ENCODE results near the gene DNASE1L1. TPM values are rescaled to one million over a fixed set of nuclear protein-coding genes. Genes with fewer than 3 reads are reported as not detected.

Gene DNASE1L1
- polyA plus RNA-seq, 1 of the 3 experiments (the other 2 are of a cell fraction): 18.2 TPM

DNA sequence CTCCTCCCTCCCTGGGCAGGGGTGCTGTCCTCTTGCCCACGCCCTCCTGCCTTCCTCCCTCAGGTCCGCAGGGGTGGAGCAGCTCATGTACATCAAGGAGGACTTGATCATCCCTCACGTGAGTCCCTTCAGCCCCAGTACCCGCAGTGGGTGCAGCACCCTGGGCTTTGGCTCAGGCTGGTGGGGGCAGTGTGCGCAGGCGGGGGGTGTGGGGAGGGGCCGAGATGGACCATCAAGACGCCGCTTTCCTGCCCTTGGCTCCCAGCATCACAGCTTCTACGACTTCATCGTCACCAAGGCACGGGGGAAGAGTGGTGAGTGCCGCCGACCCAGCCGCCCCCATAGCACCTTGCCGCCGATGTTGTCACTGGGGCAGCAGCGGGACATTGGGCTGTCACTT, 40.6 kb upstream of the DNASE1L1 start:
- WGBS (ENCODE audit: low lambda C conversion rate): 77% methylated on average over 4 of the region's 18 CpGs
- Histone ChIP-seq H3K4me2 (no peak overlapping the region), H3K9me2 (no peaks in the 10 kb centered on the region), H3K79me2 (ENCODE audit: insufficient read depth) (peaks cover 16% of the 10 kb centered on the region), H3K27me3 (ENCODE audit: insufficient read depth) (peaks cover 23% of the 10 kb centered on the region), H3K4me1 (ENCODE audit: control insufficient read depth in 1 of 2, insufficient read depth in 2 of 2, low read depth in 1 of 2, low read length in 1 of 2) (peaks cover 0 to 11% of the 10 kb centered on the region in 2 experiments; a peak in 1 of 4 replicates), H3K36me3 (replicated peaks in 1 of 2; ENCODE audit: control insufficient read depth in 1 of 2, insufficient read depth in 2 of 2, low read length in 1 of 2) (peaks cover 0 to 2% of the 10 kb centered on the region in 2 experiments), H3K4me3 (ENCODE audit: low read depth in 2 of 2, low read length in 1 of 2) (no peak overlapping the region), H2AFZ (ENCODE audit: low read depth) (no peak overlapping the region), H3K27ac (ENCODE audit: low read depth in 2 of 2, low read length in 1 of 2) (no peak overlapping the region), H3K9ac (no peak overlapping the region), H3F3A (replicated peaks; ENCODE audit: insufficient read depth) (no peaks in the 10 kb centered on the region), H3K9me3 (no peaks in the 10 kb centered on the region), H4K20me1 (ENCODE audit: insufficient read depth) (0 out of 2 replicates have a peak, but pooled peaks cover 5% of the 10 kb centered on the region)
- TF ChIP-seq GABPA (IDR thresholded peaks at IDR 0.05; ENCODE audit: low read depth) (no peak), CTCF (IDR thresholded peaks at IDR 0.05) (no peak), ELF1 (IDR thresholded peaks at IDR 0.05) (no peak), RCOR1 (IDR thresholded peaks at IDR 0.05; ENCODE audit: low read length) (no peak), TAF1 (IDR thresholded peaks at IDR 0.05; ENCODE audit: borderline replicate concordance, low read depth, low read length) (no peak)
- ChIA-PET POLR2A (no interaction called here), CTCF (interaction anchor here (1.0 kb wide), 1 partner anchor 50 kb away, joined by 3 read pairs; no protein-coding TSS in a partner anchor)
- DNase-seq: no peak

DNA sequence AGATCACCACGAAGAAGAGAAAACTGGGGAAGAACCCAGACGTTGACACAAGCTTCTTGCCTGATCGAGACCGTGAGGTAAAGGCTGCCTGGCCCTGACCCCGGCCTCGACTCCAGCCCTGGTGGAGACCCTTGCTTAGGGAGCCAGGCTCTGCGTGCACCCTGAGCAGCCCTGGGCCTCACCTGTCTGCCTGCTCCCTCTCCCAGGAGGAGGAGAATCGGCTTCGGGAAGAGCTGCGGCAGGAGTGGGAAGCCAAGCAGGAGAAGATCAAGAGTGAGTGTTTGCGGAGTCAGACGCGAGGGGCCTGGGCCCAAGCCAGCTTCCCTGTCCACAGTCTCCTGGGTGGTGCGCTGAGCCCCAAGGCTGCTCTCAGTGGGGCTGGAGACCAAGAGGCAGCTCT, 39.4 kb upstream of the DNASE1L1 start:
- ChIA-PET CTCF (no interaction called here), POLR2A (no interaction called here)
- peaks cover 23% of the 10 kb centered on the region for H3K27me3 ChIP-seq (ENCODE audit: insufficient read depth)
- TF ChIP-seq GATA2 (CRISPR knock-in tag; IDR thresholded peaks at IDR 0.05): no peak
- no peak for TF ChIP-seq YY1 (IDR thresholded peaks at IDR 0.05; ENCODE audit: low read depth)
- no peak for TF ChIP-seq USF1 (IDR thresholded peaks at IDR 0.05; ENCODE audit: borderline replicate concordance, low read depth)
- no peak for TF ChIP-seq MEF2A (IDR thresholded peaks at IDR 0.05; ENCODE audit: borderline replicate concordance, low read depth)
- TF ChIP-seq TAF1 (IDR thresholded peaks at IDR 0.05; ENCODE audit: borderline replicate concordance, low read depth, low read length): no peak
- no peak for TF ChIP-seq JUND (IDR thresholded peaks at IDR 0.05)
- TF ChIP-seq TEAD4 (IDR thresholded peaks at IDR 0.05; ENCODE audit: borderline replicate concordance, insufficient read depth): no peak
- TF ChIP-seq, protein P1, sequence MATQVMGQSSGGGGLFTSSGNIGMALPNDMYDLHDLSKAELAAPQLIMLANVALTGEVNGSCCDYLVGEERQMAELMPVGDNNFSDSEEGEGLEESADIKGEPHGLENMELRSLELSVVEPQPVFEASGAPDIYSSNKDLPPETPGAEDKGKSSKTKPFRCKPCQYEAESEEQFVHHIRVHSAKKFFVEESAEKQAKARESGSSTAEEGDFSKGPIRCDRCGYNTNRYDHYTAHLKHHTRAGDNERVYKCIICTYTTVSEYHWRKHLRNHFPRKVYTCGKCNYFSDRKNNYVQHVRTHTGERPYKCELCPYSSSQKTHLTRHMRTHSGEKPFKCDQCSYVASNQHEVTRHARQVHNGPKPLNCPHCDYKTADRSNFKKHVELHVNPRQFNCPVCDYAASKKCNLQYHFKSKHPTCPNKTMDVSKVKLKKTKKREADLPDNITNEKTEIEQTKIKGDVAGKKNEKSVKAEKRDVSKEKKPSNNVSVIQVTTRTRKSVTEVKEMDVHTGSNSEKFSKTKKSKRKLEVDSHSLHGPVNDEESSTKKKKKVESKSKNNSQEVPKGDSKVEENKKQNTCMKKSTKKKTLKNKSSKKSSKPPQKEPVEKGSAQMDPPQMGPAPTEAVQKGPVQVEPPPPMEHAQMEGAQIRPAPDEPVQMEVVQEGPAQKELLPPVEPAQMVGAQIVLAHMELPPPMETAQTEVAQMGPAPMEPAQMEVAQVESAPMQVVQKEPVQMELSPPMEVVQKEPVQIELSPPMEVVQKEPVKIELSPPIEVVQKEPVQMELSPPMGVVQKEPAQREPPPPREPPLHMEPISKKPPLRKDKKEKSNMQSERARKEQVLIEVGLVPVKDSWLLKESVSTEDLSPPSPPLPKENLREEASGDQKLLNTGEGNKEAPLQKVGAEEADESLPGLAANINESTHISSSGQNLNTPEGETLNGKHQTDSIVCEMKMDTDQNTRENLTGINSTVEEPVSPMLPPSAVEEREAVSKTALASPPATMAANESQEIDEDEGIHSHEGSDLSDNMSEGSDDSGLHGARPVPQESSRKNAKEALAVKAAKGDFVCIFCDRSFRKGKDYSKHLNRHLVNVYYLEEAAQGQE (IDR thresholded peaks at IDR 0.05; ENCODE audit: low read depth, low read length): no peak
- TF ChIP-seq FOXM1 (IDR thresholded peaks at IDR 0.05; ENCODE audit: low read depth): no peak
- TF ChIP-seq SIN3A (IDR thresholded peaks at IDR 0.05; ENCODE audit: borderline replicate concordance, low read depth, low read length): no peak
- TF ChIP-seq TCF12 (IDR thresholded peaks at IDR 0.05): no peak
- TF ChIP-seq NRF1 (IDR thresholded peaks at IDR 0.05; ENCODE audit: low read depth, low read length): no peak
- no peak for TF ChIP-seq SMC3 (IDR thresholded peaks at IDR 0.05; ENCODE audit: low read depth, low read length)
- TF ChIP-seq GABPA (IDR thresholded peaks at IDR 0.05; ENCODE audit: low read depth): no peak
- no peak for TF ChIP-seq RAD21 (IDR thresholded peaks at IDR 0.05; ENCODE audit: low read length)
- TF ChIP-seq, protein P2, sequence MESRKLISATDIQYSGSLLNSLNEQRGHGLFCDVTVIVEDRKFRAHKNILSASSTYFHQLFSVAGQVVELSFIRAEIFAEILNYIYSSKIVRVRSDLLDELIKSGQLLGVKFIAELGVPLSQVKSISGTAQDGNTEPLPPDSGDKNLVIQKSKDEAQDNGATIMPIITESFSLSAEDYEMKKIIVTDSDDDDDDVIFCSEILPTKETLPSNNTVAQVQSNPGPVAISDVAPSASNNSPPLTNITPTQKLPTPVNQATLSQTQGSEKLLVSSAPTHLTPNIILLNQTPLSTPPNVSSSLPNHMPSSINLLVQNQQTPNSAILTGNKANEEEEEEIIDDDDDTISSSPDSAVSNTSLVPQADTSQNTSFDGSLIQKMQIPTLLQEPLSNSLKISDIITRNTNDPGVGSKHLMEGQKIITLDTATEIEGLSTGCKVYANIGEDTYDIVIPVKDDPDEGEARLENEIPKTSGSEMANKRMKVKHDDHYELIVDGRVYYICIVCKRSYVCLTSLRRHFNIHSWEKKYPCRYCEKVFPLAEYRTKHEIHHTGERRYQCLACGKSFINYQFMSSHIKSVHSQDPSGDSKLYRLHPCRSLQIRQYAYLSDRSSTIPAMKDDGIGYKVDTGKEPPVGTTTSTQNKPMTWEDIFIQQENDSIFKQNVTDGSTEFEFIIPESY (IDR thresholded peaks at IDR 0.05; ENCODE audit: borderline replicate concordance, low read depth): no peak
- TF ChIP-seq, protein P3, sequence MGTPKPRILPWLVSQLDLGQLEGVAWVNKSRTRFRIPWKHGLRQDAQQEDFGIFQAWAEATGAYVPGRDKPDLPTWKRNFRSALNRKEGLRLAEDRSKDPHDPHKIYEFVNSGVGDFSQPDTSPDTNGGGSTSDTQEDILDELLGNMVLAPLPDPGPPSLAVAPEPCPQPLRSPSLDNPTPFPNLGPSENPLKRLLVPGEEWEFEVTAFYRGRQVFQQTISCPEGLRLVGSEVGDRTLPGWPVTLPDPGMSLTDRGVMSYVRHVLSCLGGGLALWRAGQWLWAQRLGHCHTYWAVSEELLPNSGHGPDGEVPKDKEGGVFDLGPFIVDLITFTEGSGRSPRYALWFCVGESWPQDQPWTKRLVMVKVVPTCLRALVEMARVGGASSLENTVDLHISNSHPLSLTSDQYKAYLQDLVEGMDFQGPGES (IDR thresholded peaks at IDR 0.05; ENCODE audit: low read depth, low read length): no peak
- TF ChIP-seq ELF1 (IDR thresholded peaks at IDR 0.05): no peak

More for the DNA sequence above, 39.4 kb upstream of the DNASE1L1 start:
- H3K9ac ChIP-seq: no peak overlapping the region
- H3F3A ChIP-seq (replicated peaks; ENCODE audit: insufficient read depth): peaks cover under 1% of the 10 kb centered on the region
- H3K4me1 ChIP-seq (ENCODE audit: control insufficient read depth in 1 of 2, insufficient read depth in 2 of 2, low read depth in 1 of 2, low read length in 1 of 2): peaks cover 0 to 13% of the 10 kb centered on the region in 2 experiments; a peak in 1 of 4 replicates
- H3K9me3 ChIP-seq: no peaks in the 10 kb centered on the region
- H2AFZ ChIP-seq (ENCODE audit: low read depth): no peak overlapping the region
- DNase-seq: no peak
- peaks cover 20% of the 10 kb centered on the region for H3K79me2 ChIP-seq (ENCODE audit: insufficient read depth)
- H3K4me2 ChIP-seq: no peak overlapping the region
- no peak overlapping the region for H3K4me3 ChIP-seq (ENCODE audit: low read depth in 2 of 2, low read length in 1 of 2)
- peaks cover 0 to 2% of the 10 kb centered on the region in 2 experiments for H3K36me3 ChIP-seq (replicated peaks in 1 of 2; ENCODE audit: control insufficient read depth in 1 of 2, insufficient read depth in 2 of 2, low read length in 1 of 2)
- WGBS (ENCODE audit: low lambda C conversion rate): 63% methylated on average over 9 of the region's 14 CpGs
- H3K27ac ChIP-seq (ENCODE audit: low read depth in 2 of 2, low read length in 1 of 2): no peak overlapping the region
- no peaks in the 10 kb centered on the region for H3K9me2 ChIP-seq
- H4K20me1 ChIP-seq (ENCODE audit: insufficient read depth): 0 out of 2 replicates have a peak, but pooled peaks cover 5% of the 10 kb centered on the region

Measured in SK-N-SH (cell line).